Activated CD4-positive, CD25-positive, alpha-beta regulatory T cell treated with anti-CD3 and anti-CD28 coated beads, Interleukin-2, amount 50 U/mL, for 72 hours (primary cell): ENCODE data around the gene MAD2L2.

Experiments used
- DNase-seq: peaks from one replicate; pipeline ENCODE4 v3.0.0; 2021

MAD2L2 gene

GRCh38 chr1:11681071-11681771 lies at the start of gene MAD2L2:
TSS of gene MAD2L2 (minus strand) at chr1:11681148. CDS start at chr1:11680601, 547 bp downstream.
- peak; percentile 92 for DNase-seq

GRCh38 chr1:11730429-11730891 lies 49.5 kb upstream of the MAD2L2 start:
- no peak for DNase-seq

GRCh38 chr1:11729498-11730428 lies 48.8 kb upstream of the MAD2L2 start:
- no peak for DNase-seq

- DNase-seq = no peak
These were observed 48.2 kb upstream of the MAD2L2 start for GRCh38 chr1:11729155-11729497.

GRCh38 chr1:11728126-11728806 lies 47.3 kb upstream of the MAD2L2 start:
- no peak for DNase-seq

GRCh38 chr1:11727119-11727518 lies 46.2 kb upstream of the MAD2L2 start:
- DNase-seq = no peak

- DNase-seq = no peak
These were observed 44.7 kb upstream of the MAD2L2 start for GRCh38 chr1:11725616-11726015.

GRCh38 chr1:11722538-11722937 lies 41.6 kb upstream of the MAD2L2 start:
- no peak for DNase-seq

- DNase-seq = no peak
These were observed 40.4 kb upstream of the MAD2L2 start for GRCh38 chr1:11721311-11721710.

GRCh38 chr1:11720525-11720924 lies 39.6 kb upstream of the MAD2L2 start:
- DNase-seq = no peak

GRCh38 chr1:11720033-11720376 lies 39.1 kb upstream of the MAD2L2 start:
- DNase-seq = no peak

- peak; percentile 89 for DNase-seq
These were observed 38.5 kb upstream of the MAD2L2 start for GRCh38 chr1:11719313-11720032.

- no peak for DNase-seq
These were observed 34.1 kb upstream of the MAD2L2 start for GRCh38 chr1:11714831-11715575.

- no peak for DNase-seq
These were observed 32.1 kb upstream of the MAD2L2 start for GRCh38 chr1:11713095-11713494.

- no peak for DNase-seq
These were observed 31.3 kb upstream of the MAD2L2 start for GRCh38 chr1:11712285-11712684.

- DNase-seq = no peak
These were observed 30.5 kb upstream of the MAD2L2 start for GRCh38 chr1:11711490-11711889.

- no peak for DNase-seq
These were observed 27.8 kb upstream of the MAD2L2 start for GRCh38 chr1:11708554-11709350.

GRCh38 chr1:11707621-11708276 lies 26.8 kb upstream of the MAD2L2 start:
- no peak for DNase-seq

GRCh38 chr1:11706292-11706691 lies 25.3 kb upstream of the MAD2L2 start:
- no peak for DNase-seq

GRCh38 chr1:11705596-11705995 lies 24.6 kb upstream of the MAD2L2 start:
- DNase-seq = no peak
